HG03571 (cell line): ENCODE data around the gene C1orf35.

Source experiments
- ATAC-seq: cut with Tn5 transposase; IDR thresholded peaks from one replicate; pipeline ENCODE4 v1.9.1; 2021; ENCODE audit not compliant: unreplicated experiment

C1orf35 gene

GRCh38 chr1:228110556-228110955, 7.4 kb upstream of the C1orf35 start:
- ATAC-seq = no peak

- no peak for ATAC-seq
Measured at GRCh38 chr1:228109962-228110488, 6.9 kb upstream of the C1orf35 start.

GRCh38 chr1:228109073-228109961, 6.2 kb upstream of the C1orf35 start, which contains the start of gene MRPL55:
Gene MRPL55, minus strand, starts transcription at chr1:228109299. Its CDS starts 1,039 bp downstream, at chr1:228108260.
- peak; percentile 85 for ATAC-seq

GRCh38 chr1:228108742-228109072, 5.6 kb upstream of the C1orf35 start:
- no peak for ATAC-seq

- ATAC-seq = no peak
Measured at GRCh38 chr1:228108055-228108690, 5.0 kb upstream of the C1orf35 start.

- no peak for ATAC-seq
Measured at GRCh38 chr1:228107636-228108035, 4.5 kb upstream of the C1orf35 start.

GRCh38 chr1:228106800-228107054, 3.6 kb upstream of the C1orf35 start:
- no peak for ATAC-seq

- no peak for ATAC-seq
Measured at GRCh38 chr1:228105996-228106799, 3.1 kb upstream of the C1orf35 start.

- no peak for ATAC-seq
Measured at GRCh38 chr1:228105270-228105995, 2.3 kb upstream of the C1orf35 start.

GRCh38 chr1:228104526-228105269, 1.6 kb upstream of the C1orf35 start:
- ATAC-seq = no peak

- peak; percentile 17 for ATAC-seq
Measured at GRCh38 chr1:228101994-228102790, 933 bp downstream of the C1orf35 start.

GRCh38 chr1:228101614-228101993, 1.5 kb downstream of the C1orf35 start:
- ATAC-seq = no peak

GRCh38 chr1:228100822-228101613, 2.1 kb downstream of the C1orf35 start:
- no peak for ATAC-seq

- ATAC-seq = no peak
Measured at GRCh38 chr1:228099331-228099732, 3.8 kb downstream of the C1orf35 start.

- no peak for ATAC-seq
Measured at GRCh38 chr1:228098323-228098931, 4.7 kb downstream of the C1orf35 start.

GRCh38 chr1:228097333-228098081, 5.6 kb downstream of the C1orf35 start:
- no peak for ATAC-seq
